ENCODE data around the gene RILP. TPM values are rescaled to one million over a fixed set of nuclear protein-coding genes. Genes with fewer than 3 reads are reported as not detected.

Gene RILP
- total and polyA plus RNA-seq, 12 donors, result 47.5 to 152 (median 63.2) TPM

- TF ChIP-seq CTCF (IDR thresholded peaks at IDR 0.05), result no peak
- peak overlapping the region; percentile 33 to 68 (median 56) for H3K4me3 ChIP-seq
- peaks cover 0 to 31% (median 0%) of the 10 kb centered on the region in 9 donors for H3K36me3 ChIP-seq
- no peaks in the 10 kb centered on the region for H3K27me3 ChIP-seq
- H3K4me1 ChIP-seq, result peaks cover 36 to 70% (median 48%) of the 10 kb centered on the region in 9 donors
- no peaks in the 10 kb centered on the region for H3K9me3 ChIP-seq
- intact Hi-C loops (cut with DNase I), result loop anchor here in 7 of 10 donors (5.0 to 10.0 kb wide), 4 partner anchors 67 to 390 kb away; no protein-coding TSS in a partner anchor
- peak overlapping the region; percentile 76 to 95 (median 89) for H3K27ac ChIP-seq
- WGBS, 2 donors, result 57 to 60% methylated on average over 15 of the region's 15 CpGs
- DNase-seq (peak in 1 of 2 donors; percentile 49), ATAC-seq (peak in 1 of 8 donors; percentile 18)
Observed at GRCh38 chr17:1644493-1645206, 5.0 kb downstream of the RILP start.

GRCh38 chr17:1643999-1644492, 5.6 kb downstream of the RILP start:
- Histone ChIP-seq H3K27me3 (no peaks in the 10 kb centered on the region), H3K4me3 (peak overlapping the region; percentile 1 to 68 (median 56)), H3K27ac (peak overlapping the region; percentile 66 to 95 (median 89)), H3K4me1 (peaks cover 36 to 67% (median 48%) of the 10 kb centered on the region in 9 donors), H3K9me3 (no peaks in the 10 kb centered on the region), H3K36me3 (peaks cover 0 to 37% (median 0%) of the 10 kb centered on the region in 9 donors)
- 21 to 32% methylated on average over 13 of the region's 13 CpGs for WGBS, 2 donors
- intact Hi-C loops (cut with DNase I), result loop anchor here in 3 of 10 donors (5.0 to 10.0 kb wide), 3 partner anchors 72 to 389 kb away; no protein-coding TSS in a partner anchor
- no peak for TF ChIP-seq CTCF (IDR thresholded peaks at IDR 0.05)
- no peak for DNase-seq
- peak in 1 of 8 donors; percentile 20 for ATAC-seq

DNA sequence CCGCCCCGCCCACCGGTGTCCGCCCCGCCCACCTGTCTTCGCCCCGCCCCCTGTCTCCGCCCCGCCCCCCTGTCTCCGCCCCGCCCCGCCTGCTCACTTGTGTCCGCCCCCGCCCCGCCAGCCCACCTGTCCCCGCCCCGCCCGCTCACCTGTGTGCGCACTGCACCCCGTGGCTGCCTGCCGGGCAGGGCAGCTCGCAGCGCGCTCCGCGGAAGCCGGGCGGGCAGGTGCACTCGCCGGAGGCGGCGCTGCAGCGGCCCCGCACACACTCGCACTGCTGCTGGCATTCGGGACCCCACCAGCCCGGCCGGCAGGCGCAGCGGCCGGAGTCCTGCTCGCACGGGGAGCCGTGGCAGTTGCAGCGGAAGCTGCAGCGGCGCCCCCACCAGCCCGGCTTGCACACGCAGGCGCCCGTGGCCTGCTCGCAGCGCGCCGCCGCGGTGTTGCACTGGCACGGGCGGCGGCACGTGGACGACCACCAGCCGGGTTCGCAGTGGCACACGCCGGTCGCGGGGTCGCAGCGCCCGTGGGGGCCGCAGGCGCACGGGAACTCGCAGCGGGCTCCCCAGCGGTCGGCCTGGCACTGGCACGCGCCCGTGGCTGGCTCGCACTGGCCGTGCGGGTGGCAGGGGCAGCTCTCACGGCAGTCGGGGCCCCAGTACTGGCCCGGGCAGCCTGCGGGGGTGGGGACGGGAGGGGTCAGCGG, 6.2 kb downstream of the RILP start:
- ATAC-seq, result peak in 2 of 8 donors; percentile 3 to 6
- no peaks in the 10 kb centered on the region for H3K27me3 ChIP-seq
- H3K9me3 ChIP-seq, result no peaks in the 10 kb centered on the region
- H3K27ac ChIP-seq, result peak overlapping the region; percentile 66 to 95 (median 89)
- peaks cover 36 to 65% (median 46%) of the 10 kb centered on the region in 9 donors for H3K4me1 ChIP-seq
- peak in 2 of 9 donors; percentile 19 for TF ChIP-seq CTCF (IDR thresholded peaks at IDR 0.05)
- 5 to 6% methylated on average over 46 to 82 of the region's 90 CpGs for WGBS, 2 donors
- peaks cover 0 to 43% (median 0%) of the 10 kb centered on the region in 9 donors for H3K36me3 ChIP-seq
- intact Hi-C loops (cut with DNase I), result loop anchor here in 3 of 10 donors (5.0 to 10.0 kb wide), 3 partner anchors 71 to 389 kb away; no protein-coding TSS in a partner anchor
- peak overlapping the region; percentile 1 to 68 (median 56) for H3K4me3 ChIP-seq
- DNase-seq, result peak in 1 of 2 donors; percentile 41

DNA sequence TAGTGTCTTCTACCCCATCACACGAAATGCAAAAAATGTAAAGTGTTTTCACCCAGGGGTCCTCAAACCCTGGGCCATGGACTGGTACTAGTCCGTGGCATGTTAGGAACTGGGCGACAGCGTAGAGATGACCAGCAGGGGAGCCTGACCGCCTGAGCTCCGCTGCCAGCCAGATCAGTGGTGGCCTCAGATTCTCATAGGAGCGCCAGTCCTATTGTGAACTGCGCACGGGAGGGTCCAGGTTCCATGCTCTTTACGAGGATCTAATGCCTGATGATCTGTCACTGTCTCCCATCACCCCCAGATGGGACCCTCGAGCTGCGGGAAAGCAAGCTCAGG, 8.6 kb downstream of the RILP start:
- ATAC-seq (no peak), DNase-seq (no peak)
- no peak for TF ChIP-seq CTCF (IDR thresholded peaks at IDR 0.05)
- Histone ChIP-seq H3K4me3 (no peak overlapping the region), H3K36me3 (peaks cover 0 to 58% (median 8%) of the 10 kb centered on the region in 9 donors), H3K27me3 (no peaks in the 10 kb centered on the region), H3K4me1 (peaks cover 12 to 47% (median 22%) of the 10 kb centered on the region in 9 donors), H3K9me3 (no peaks in the 10 kb centered on the region), H3K27ac (no peak overlapping the region)
- WGBS, 2 donors, result 85 to 88% methylated on average over 12 of the region's 12 CpGs
- intact Hi-C loops (cut with DNase I), result loop anchor here in 3 of 10 donors (5.0 to 10.0 kb wide), 3 partner anchors 69 to 386 kb away; no protein-coding TSS in a partner anchor
